Panc1 (cell line): Measurements from ENCODE around the gene TIMM22. TPM values are rescaled to one million over a fixed set of nuclear protein-coding genes. Genes with fewer than 3 reads are reported as not detected.
A peak's percentile ranks its signal among the peaks of the same experiment; 100 is the strongest.

Experiments
- ATAC-seq: fragments of 200-7000 bp; cut with Tn5 transposase; 2 replicates; pipeline ENCODE4 v1.9.1; 2020; ENCODE audit warnings: mild to moderate bottlenecking, moderate library complexity
- BruUV-seq: library from RNA; stranded (reverse); fragments of 400-500 nt; replicated peaks from 2 replicates; lab custom pipeline; 2021; lab: Mats Ljungman, UMichigan
- CTCF ChIA-PET: fragments of 300-600 bp; sonication (Branson Sonifier 250); formaldehyde crosslinking; loops from one replicate; lab custom pipeline; 2022; ENCODE audit warnings: antibody characterized with exemption; lab: Charles Lee
- POLR2A ChIA-PET: fragments of 300-600 bp; sonication (Branson Sonifier 250); formaldehyde crosslinking; loops from one replicate; lab custom pipeline; 2022; ENCODE audit warnings: antibody characterized with exemption; lab: Charles Lee
- DNase-seq: peaks from one replicate; pipeline ENCODE4 v3.0.0-alpha.2; 2010; ENCODE audit warnings: low read depth, low spot score
- H3K27ac ChIP-seq: 2 replicates; pipeline ENCODE4 v1.5.1; 2011; ENCODE audit warnings: mild to moderate bottlenecking, low read length, inconsistent platforms
- H3K27me3 ChIP-seq: fragments of 200-500 bp; sonication (Bioruptor generic); 2 replicates; pipeline ENCODE4 v1.6.0; 2014; ENCODE audit warnings: low read length, inconsistent platforms; ENCODE audit not compliant: control insufficient read depth, insufficient read depth
- H3K36me3 ChIP-seq: fragments of 200-500 bp; sonication (Bioruptor generic); 2 replicates; pipeline ENCODE4 v1.5.1; 2014; ENCODE audit warnings: inconsistent platforms, mild to moderate bottlenecking, low read length, moderate library complexity; ENCODE audit not compliant: control insufficient read depth, insufficient read depth
- H3K4me1 ChIP-seq: 2 replicates; pipeline ENCODE4 v1.5.1; 2011; ENCODE audit warnings: inconsistent platforms, mild to moderate bottlenecking, low read length, moderate library complexity; ENCODE audit not compliant: control insufficient read depth, insufficient read depth
- H3K4me3 ChIP-seq, 2 experiments: 2 replicates each; pipeline ENCODE4 v1.5.1; 2011 to 2012; ENCODE audit warnings: low read depth in 2 of 2, low read length in 2 of 2, mild to moderate bottlenecking in 2 of 2, inconsistent platforms in 1 of 2, moderate library complexity in 1 of 2
- H3K9me3 ChIP-seq: fragments of 200-500 bp; sonication (Bioruptor generic); 2 replicates; pipeline ENCODE4 v1.5.1; 2014; ENCODE audit warnings: low read depth, mild to moderate bottlenecking, inconsistent platforms, low read length, moderate library complexity; ENCODE audit not compliant: control insufficient read depth, insufficient read depth
- POLR2AphosphoS5 ChIP-seq: IDR thresholded peaks from 2 replicates; pipeline ENCODE4 v1.6.1; 2012; ENCODE audit warnings: mild to moderate bottlenecking, low read depth, low read length, moderate library complexity
- SIN3A ChIP-seq: IDR thresholded peaks from 2 replicates; pipeline ENCODE4 v1.6.1; 2012; ENCODE audit warnings: low read depth, mild to moderate bottlenecking, low read length, moderate library complexity, borderline replicate concordance; ENCODE audit not compliant: insufficient read depth
- TCF7L2 ChIP-seq: IDR thresholded peaks from 2 replicates; pipeline ENCODE4 v1.6.1; 2011; ENCODE audit warnings: mild to moderate bottlenecking, low read depth, low read length, inconsistent platforms
- in situ Hi-C: cut with HindIII; loops from 2 replicates; pipeline ENCODE4 v1.10.0; 2016; ENCODE audit warnings: low sequenced_read_pairs, low pct_unique_long_range_greater_than_20kb
- intact Hi-C: fragments of 100-400 bp; cut with micrococcal nuclease; formaldehyde crosslinking; loops from one replicate; pipeline ENCODE4 v1.10.0; 2022; ENCODE audit not compliant: unreplicated experiment
- total RNA-seq: library from RNA; stranded (reverse); gene quantifications from one replicate; pipeline ENCODE4 v1.2.1, GENCODE V29; 2021; ENCODE audit not compliant: unreplicated experiment
- TF ChIP-seq, protein P1 (sequence below): fragments of 450-650 bp; IDR thresholded peaks from 2 replicates; pipeline ENCODE4 v1.5.1; 2017; ENCODE audit warnings: mild to moderate bottlenecking
- TF ChIP-seq, protein P2 (sequence below), 2 experiments: IDR thresholded peaks; 2 replicates each; pipeline ENCODE4 v1.6.1; 2011 to 2012; ENCODE audit warnings: low read depth in 2 of 2, control low read depth in 1 of 2, low read length in 1 of 2, mild to moderate bottlenecking in 1 of 2, moderate library complexity in 1 of 2; ENCODE audit not compliant: insufficient read depth in 1 of 2

The TIMM22 gene
- total RNA-seq, 1 experiment from 2014 or later, result 10.2 TPM

DNA sequence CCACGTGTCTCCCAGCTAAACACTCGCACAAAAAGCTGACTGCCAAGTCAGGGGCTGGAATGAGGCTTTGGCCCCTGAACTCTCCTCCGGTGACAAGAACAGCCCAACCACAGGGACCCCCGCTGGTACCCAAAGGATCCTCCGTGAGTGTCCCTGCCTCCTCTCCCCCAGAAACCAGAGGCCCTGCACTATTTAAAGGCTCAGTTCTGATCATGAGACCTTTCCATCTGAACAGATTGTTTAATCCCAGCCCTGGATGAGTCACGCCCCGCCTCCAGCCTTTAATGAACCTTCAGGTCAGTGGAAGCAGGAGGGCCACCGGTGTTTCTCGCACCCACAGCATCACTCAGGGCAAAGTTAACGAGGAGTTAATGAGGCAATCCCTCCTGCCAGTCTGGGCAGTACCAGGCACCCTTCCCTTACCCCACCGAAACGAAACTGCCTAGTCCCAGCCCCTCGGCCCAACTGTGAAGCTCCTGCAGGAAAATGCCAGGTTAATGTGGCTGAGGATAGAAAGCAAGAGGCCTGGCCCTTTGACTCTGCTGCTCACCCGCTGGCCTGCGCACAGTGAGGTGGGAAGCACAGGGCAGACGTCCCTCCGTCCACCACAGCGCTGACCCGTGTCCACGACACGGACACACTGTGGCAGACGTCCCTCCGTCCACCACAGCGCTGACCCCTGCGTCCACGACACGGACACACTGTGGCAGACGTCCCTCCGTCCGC, 32.4 kb downstream of the TIMM22 start:
- H3K4me1 ChIP-seq, result no peaks in the 10 kb centered on the region
- no peak overlapping the region for H3K4me3 ChIP-seq
- TF ChIP-seq POLR2AphosphoS5 (no peak), SIN3A (no peak), TCF7L2 (no peak)
- TF ChIP-seq, protein P1, sequence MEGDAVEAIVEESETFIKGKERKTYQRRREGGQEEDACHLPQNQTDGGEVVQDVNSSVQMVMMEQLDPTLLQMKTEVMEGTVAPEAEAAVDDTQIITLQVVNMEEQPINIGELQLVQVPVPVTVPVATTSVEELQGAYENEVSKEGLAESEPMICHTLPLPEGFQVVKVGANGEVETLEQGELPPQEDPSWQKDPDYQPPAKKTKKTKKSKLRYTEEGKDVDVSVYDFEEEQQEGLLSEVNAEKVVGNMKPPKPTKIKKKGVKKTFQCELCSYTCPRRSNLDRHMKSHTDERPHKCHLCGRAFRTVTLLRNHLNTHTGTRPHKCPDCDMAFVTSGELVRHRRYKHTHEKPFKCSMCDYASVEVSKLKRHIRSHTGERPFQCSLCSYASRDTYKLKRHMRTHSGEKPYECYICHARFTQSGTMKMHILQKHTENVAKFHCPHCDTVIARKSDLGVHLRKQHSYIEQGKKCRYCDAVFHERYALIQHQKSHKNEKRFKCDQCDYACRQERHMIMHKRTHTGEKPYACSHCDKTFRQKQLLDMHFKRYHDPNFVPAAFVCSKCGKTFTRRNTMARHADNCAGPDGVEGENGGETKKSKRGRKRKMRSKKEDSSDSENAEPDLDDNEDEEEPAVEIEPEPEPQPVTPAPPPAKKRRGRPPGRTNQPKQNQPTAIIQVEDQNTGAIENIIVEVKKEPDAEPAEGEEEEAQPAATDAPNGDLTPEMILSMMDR, result no peak
- TF ChIP-seq, protein P2, sequence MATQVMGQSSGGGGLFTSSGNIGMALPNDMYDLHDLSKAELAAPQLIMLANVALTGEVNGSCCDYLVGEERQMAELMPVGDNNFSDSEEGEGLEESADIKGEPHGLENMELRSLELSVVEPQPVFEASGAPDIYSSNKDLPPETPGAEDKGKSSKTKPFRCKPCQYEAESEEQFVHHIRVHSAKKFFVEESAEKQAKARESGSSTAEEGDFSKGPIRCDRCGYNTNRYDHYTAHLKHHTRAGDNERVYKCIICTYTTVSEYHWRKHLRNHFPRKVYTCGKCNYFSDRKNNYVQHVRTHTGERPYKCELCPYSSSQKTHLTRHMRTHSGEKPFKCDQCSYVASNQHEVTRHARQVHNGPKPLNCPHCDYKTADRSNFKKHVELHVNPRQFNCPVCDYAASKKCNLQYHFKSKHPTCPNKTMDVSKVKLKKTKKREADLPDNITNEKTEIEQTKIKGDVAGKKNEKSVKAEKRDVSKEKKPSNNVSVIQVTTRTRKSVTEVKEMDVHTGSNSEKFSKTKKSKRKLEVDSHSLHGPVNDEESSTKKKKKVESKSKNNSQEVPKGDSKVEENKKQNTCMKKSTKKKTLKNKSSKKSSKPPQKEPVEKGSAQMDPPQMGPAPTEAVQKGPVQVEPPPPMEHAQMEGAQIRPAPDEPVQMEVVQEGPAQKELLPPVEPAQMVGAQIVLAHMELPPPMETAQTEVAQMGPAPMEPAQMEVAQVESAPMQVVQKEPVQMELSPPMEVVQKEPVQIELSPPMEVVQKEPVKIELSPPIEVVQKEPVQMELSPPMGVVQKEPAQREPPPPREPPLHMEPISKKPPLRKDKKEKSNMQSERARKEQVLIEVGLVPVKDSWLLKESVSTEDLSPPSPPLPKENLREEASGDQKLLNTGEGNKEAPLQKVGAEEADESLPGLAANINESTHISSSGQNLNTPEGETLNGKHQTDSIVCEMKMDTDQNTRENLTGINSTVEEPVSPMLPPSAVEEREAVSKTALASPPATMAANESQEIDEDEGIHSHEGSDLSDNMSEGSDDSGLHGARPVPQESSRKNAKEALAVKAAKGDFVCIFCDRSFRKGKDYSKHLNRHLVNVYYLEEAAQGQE (IDR thresholded peaks at IDR 0.05; ENCODE audit: insufficient read depth in 1 of 2, low read depth in 2 of 2, low read length in 1 of 2), result no peak
- in situ Hi-C loops (no loop called here), intact Hi-C loops (no loop called here)
- no peaks in the 10 kb centered on the region for H3K27me3 ChIP-seq
- ChIA-PET CTCF (no interaction called here), POLR2A (no interaction called here)
- H3K36me3 ChIP-seq, result no peaks in the 10 kb centered on the region
- DNase-seq (no peak), ATAC-seq (no peak)
- no peaks in the 10 kb centered on the region for H3K9me3 ChIP-seq
- BruUV-seq, result no TSS peak
- no peak overlapping the region for H3K27ac ChIP-seq

DNA sequence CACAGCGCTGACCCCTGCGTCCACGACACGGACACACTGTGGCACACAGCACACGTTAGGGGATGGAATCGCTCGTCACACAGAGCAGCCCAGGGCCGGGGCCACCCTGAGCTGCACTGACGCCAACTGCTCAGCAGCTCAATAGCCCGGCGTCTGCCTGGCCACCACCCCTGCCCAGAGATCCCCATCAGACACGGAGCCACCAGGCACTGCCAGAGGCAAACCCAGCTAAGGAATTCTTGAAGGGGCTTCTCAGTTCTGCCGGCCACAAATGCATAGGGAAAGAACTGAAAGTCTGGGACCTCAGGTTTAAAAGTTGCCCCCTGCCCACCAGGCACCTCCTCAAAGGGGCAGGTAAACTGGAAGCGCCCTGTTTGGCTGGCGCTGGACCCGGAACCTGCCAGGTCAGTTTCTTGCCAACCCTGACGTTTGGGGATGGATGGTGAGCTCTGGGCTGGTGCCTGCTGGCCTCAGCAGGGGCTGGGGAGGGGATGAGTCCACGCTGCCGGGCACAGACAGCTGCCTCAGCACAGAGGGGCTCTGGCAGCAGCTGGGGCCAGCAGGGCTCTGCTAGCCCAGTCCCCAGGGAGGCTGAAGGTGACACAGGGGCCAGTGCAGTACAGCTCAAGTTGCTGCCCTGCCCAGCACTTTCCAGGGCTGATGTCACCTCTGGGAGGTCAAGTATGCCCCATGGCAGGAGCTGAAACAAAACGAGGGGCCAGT, 33.2 kb downstream of the TIMM22 start:
- no peak for TF ChIP-seq POLR2AphosphoS5
- TF ChIP-seq, protein P2 (IDR thresholded peaks at IDR 0.05; ENCODE audit: insufficient read depth in 1 of 2, low read depth in 2 of 2, low read length in 1 of 2), result no peak
- TF ChIP-seq, protein P1, result no peak
- no peak for TF ChIP-seq TCF7L2
- no peak for TF ChIP-seq SIN3A
- ChIA-PET CTCF (no interaction called here), POLR2A (no interaction called here)
- Histone ChIP-seq H3K9me3 (no peaks in the 10 kb centered on the region), H3K4me3 (no peak overlapping the region), H3K27ac (no peak overlapping the region), H3K4me1 (no peaks in the 10 kb centered on the region), H3K36me3 (no peaks in the 10 kb centered on the region), H3K27me3 (no peaks in the 10 kb centered on the region)
- no peak for DNase-seq
- 0 out of 2 replicates have a peak, but pooled peaks have one; percentile 9 for ATAC-seq
- BruUV-seq, result no TSS peak
- intact Hi-C loops, result no loop called here
- in situ Hi-C loops, result no loop called here
